ENCODE results near the gene SPON1.
"Not testable (repeated sequence)": the region's sequence is repeated elsewhere in the genome, so short reads cannot be mapped to it uniquely, and the experiment has no call there.

SPON1 gene

GRCh38 chr11:14252501-14252900 is 290.0 kb downstream of the SPON1 start:
- not testable (repeated sequence) for DNase-seq

- DNase-seq, result no peak
Measured at GRCh38 chr11:14253421-14253820, 290.9 kb downstream of the SPON1 start.

- DNase-seq, result no peak
Measured at GRCh38 chr11:14253840-14254239, 291.3 kb downstream of the SPON1 start.

- no peak for DNase-seq
Measured at GRCh38 chr11:14254533-14255237, 292.2 kb downstream of the SPON1 start.

GRCh38 chr11:14255238-14255534 is 292.7 kb downstream of the SPON1 start:
- DNase-seq, result no peak

- no peak for DNase-seq
Measured at GRCh38 chr11:14258221-14258935, 295.9 kb downstream of the SPON1 start.

- DNase-seq, result no peak
Measured at GRCh38 chr11:14259186-14259784, 296.8 kb downstream of the SPON1 start.

GRCh38 chr11:14259878-14260277 is 297.4 kb downstream of the SPON1 start:
- DNase-seq, result no peak

GRCh38 chr11:14261066-14261465 is 298.5 kb downstream of the SPON1 start:
- DNase-seq, result no peak

- no peak for DNase-seq
Measured at GRCh38 chr11:14262271-14262846, 299.8 kb downstream of the SPON1 start.

- DNase-seq, result no peak
Measured at GRCh38 chr11:14264966-14265365, 302.4 kb downstream of the SPON1 start.

- no peak for DNase-seq
Measured at GRCh38 chr11:14266622-14267021, 304.1 kb downstream of the SPON1 start.

GRCh38 chr11:14267861-14268635 is 305.5 kb downstream of the SPON1 start:
- no peak for DNase-seq

- no peak for DNase-seq
Measured at GRCh38 chr11:14269692-14270573, 307.4 kb downstream of the SPON1 start.

GRCh38 chr11:14270690-14271542 is 308.4 kb downstream of the SPON1 start:
- DNase-seq, result no peak

GRCh38 chr11:14273895-14274294 is 311.4 kb downstream of the SPON1 start:
- no peak for DNase-seq

GRCh38 chr11:14275076-14275475 is 312.6 kb downstream of the SPON1 start:
- no peak for DNase-seq

GRCh38 chr11:14278869-14279268 is 316.3 kb downstream of the SPON1 start:
- not testable (repeated sequence) for DNase-seq

- DNase-seq, result no peak
Measured at GRCh38 chr11:14288189-14288935, 325.8 kb downstream of the SPON1 start.

- no peak for DNase-seq
Measured at GRCh38 chr11:14290422-14290821, 327.9 kb downstream of the SPON1 start.

Data from stimulated activated CD4-positive, alpha-beta T cell treated with anti-CD3 and anti-CD28 coated beads, Interleukin-4, amount 100 ng/mL, for 24 hours (primary cell).